ENCODE measurements around the gene MFAP4.

Gene MFAP4

DNA sequence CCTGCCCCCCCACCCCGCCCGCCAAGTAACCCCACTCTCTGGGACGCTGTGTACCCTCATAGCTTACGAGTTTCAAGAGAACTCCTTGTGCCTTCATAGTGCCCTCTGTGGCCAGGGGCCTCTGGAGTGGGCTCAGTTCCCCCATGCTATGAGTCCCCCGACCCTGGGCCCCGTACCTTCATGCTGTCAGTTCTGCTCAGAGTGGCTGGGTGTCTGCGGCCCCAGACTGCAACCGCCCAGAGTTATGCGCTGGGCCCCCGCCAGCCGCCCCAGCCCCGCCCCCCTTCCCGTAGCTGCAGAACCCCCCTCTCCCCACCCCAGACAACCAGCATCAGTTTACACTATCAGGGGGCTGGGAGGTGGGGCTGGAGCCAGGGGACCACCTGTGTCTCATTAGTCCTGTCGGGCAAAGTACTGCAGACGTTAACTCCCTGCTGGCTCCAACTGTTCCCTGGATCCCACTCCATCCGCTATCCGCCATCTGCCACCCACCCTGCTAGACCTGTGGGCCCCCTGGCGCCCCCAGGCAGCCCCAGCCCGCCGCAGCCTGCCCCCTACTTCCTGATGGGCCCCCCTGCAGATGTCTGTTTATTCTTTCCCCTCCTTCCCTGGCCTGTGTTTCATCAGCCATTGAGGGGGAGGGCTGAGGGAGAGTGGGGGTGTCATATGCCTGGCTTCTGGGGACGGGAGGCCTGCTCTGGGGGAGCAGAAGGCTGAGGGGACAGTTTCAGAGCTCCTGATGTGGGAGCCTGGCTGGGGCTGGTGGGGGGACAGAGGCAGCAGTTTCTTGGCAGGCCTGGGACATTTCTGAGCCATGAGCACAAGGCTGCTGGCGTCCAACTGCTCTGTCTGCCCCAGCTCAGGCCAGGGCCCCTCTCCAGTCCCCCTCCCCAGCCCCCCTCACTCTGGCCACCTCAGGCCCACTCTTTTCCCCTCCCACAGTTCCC, at the start of gene MFAP4 (continued):
- TF ChIP-seq ZNF391 (tag by site-specific recombination; IDR thresholded peaks at IDR 0.05; ENCODE audit: borderline replicate concordance, low read depth), result no peak
- TF ChIP-seq, protein P1, sequence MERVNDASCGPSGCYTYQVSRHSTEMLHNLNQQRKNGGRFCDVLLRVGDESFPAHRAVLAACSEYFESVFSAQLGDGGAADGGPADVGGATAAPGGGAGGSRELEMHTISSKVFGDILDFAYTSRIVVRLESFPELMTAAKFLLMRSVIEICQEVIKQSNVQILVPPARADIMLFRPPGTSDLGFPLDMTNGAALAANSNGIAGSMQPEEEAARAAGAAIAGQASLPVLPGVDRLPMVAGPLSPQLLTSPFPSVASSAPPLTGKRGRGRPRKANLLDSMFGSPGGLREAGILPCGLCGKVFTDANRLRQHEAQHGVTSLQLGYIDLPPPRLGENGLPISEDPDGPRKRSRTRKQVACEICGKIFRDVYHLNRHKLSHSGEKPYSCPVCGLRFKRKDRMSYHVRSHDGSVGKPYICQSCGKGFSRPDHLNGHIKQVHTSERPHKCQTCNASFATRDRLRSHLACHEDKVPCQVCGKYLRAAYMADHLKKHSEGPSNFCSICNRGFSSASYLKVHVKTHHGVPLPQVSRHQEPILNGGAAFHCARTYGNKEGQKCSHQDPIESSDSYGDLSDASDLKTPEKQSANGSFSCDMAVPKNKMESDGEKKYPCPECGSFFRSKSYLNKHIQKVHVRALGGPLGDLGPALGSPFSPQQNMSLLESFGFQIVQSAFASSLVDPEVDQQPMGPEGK (tag by site-specific recombination; IDR thresholded peaks at IDR 0.05), result peak; percentile 70
- TF ChIP-seq ZNF274 (IDR thresholded peaks at IDR 0.05; ENCODE audit: low read length), result no peak
- TF ChIP-seq ZNF274 (tag by site-specific recombination; IDR thresholded peaks at IDR 0.05; ENCODE audit: borderline replicate concordance), result no peak
- TF ChIP-seq ZNF473 (tag by site-specific recombination; IDR thresholded peaks at IDR 0.05), result 0 out of 2 replicates have a peak, but pooled peaks have one; percentile 18
- TF ChIP-seq ZNF610 (tag by site-specific recombination; IDR thresholded peaks at IDR 0.05; ENCODE audit: borderline replicate concordance), result no peak
- TF ChIP-seq ZNF223 (tag by site-specific recombination; IDR thresholded peaks at IDR 0.05), result no peak
- TF ChIP-seq, protein P2, sequence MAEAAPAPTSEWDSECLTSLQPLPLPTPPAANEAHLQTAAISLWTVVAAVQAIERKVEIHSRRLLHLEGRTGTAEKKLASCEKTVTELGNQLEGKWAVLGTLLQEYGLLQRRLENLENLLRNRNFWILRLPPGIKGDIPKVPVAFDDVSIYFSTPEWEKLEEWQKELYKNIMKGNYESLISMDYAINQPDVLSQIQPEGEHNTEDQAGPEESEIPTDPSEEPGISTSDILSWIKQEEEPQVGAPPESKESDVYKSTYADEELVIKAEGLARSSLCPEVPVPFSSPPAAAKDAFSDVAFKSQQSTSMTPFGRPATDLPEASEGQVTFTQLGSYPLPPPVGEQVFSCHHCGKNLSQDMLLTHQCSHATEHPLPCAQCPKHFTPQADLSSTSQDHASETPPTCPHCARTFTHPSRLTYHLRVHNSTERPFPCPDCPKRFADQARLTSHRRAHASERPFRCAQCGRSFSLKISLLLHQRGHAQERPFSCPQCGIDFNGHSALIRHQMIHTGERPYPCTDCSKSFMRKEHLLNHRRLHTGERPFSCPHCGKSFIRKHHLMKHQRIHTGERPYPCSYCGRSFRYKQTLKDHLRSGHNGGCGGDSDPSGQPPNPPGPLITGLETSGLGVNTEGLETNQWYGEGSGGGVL (tag by site-specific recombination; IDR thresholded peaks at IDR 0.05), result peak; percentile 99
- no peak for TF ChIP-seq ZBTB7A (tag by site-specific recombination; IDR thresholded peaks at IDR 0.05; ENCODE audit: low read depth)
- no peak for TF ChIP-seq GFI1B (tag by site-specific recombination; IDR thresholded peaks at IDR 0.05)
- TF ChIP-seq ZNF214 (tag by site-specific recombination; IDR thresholded peaks at IDR 0.05; ENCODE audit: borderline replicate concordance), result no peak
- peak; percentile 49; the same call in 1 of the 2 replicates for TF ChIP-seq ZSCAN30 (tag by site-specific recombination; IDR thresholded peaks at IDR 0.05)
- TF ChIP-seq, protein P3, sequence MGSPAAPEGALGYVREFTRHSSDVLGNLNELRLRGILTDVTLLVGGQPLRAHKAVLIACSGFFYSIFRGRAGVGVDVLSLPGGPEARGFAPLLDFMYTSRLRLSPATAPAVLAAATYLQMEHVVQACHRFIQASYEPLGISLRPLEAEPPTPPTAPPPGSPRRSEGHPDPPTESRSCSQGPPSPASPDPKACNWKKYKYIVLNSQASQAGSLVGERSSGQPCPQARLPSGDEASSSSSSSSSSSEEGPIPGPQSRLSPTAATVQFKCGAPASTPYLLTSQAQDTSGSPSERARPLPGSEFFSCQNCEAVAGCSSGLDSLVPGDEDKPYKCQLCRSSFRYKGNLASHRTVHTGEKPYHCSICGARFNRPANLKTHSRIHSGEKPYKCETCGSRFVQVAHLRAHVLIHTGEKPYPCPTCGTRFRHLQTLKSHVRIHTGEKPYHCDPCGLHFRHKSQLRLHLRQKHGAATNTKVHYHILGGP (tag by site-specific recombination; IDR thresholded peaks at IDR 0.05), result no peak
- TF ChIP-seq, protein P4, sequence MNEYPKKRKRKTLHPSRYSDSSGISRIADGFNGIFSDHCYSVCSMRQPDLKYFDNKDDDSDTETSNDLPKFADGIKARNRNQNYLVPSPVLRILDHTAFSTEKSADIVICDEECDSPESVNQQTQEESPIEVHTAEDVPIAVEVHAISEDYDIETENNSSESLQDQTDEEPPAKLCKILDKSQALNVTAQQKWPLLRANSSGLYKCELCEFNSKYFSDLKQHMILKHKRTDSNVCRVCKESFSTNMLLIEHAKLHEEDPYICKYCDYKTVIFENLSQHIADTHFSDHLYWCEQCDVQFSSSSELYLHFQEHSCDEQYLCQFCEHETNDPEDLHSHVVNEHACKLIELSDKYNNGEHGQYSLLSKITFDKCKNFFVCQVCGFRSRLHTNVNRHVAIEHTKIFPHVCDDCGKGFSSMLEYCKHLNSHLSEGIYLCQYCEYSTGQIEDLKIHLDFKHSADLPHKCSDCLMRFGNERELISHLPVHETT (tag by site-specific recombination; IDR thresholded peaks at IDR 0.05), result no peak
- peak; percentile 65; the same call in 1 of the 2 replicates for TF ChIP-seq ZBTB8A (tag by site-specific recombination; IDR thresholded peaks at IDR 0.05)
- TF ChIP-seq ZSCAN23 (tag by site-specific recombination; IDR thresholded peaks at IDR 0.05), result no peak
- TF ChIP-seq ZNF654 (tag by site-specific recombination; IDR thresholded peaks at IDR 0.05; ENCODE audit: low read depth), result no peak
- peak; percentile 75 for TF ChIP-seq SCRT2 (tag by site-specific recombination; IDR thresholded peaks at IDR 0.05)
- no peak for TF ChIP-seq ZNF548 (tag by site-specific recombination; IDR thresholded peaks at IDR 0.05)
- peak; percentile 89 for TF ChIP-seq IKZF3 (tag by site-specific recombination; IDR thresholded peaks at IDR 0.05)
- no peak for TF ChIP-seq SP2 (tag by site-specific recombination; IDR thresholded peaks at IDR 0.05)
- TF ChIP-seq, protein P5, sequence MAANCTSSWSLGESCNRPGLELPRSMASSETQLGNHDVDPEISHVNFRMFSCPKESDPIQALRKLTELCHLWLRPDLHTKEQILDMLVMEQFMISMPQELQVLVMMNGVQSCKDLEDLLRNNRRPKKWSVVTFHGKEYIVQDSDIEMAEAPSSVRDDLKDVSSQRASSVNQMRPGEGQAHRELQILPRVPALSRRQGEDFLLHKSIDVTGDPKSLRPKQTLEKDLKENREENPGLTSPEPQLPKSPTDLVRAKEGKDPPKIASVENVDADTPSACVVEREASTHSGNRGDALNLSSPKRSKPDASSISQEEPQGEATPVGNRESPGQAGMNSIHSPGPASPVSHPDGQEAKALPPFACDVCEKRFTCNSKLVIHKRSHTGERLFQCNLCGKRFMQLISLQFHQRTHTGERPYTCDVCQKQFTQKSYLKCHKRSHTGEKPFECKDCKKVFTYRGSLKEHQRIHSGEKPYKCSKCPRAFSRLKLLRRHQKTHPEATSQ (tag by site-specific recombination; IDR thresholded peaks at IDR 0.05), result no peak
- TF ChIP-seq ZNF266 (tag by site-specific recombination; IDR thresholded peaks at IDR 0.05; ENCODE audit: low read depth), result no peak
- no peak for TF ChIP-seq ZXDB (tag by site-specific recombination; IDR thresholded peaks at IDR 0.05)
- TF ChIP-seq BCL11A (tag by site-specific recombination; IDR thresholded peaks at IDR 0.05; ENCODE audit: low read depth), result no peak
- TF ChIP-seq ZNF677 (tag by site-specific recombination; IDR thresholded peaks at IDR 0.05), result no peak
- peak; percentile 55 for TF ChIP-seq ZBTB48 (tag by site-specific recombination; IDR thresholded peaks at IDR 0.05)
- no peak for TF ChIP-seq ZNF239 (tag by site-specific recombination; IDR thresholded peaks at IDR 0.05)
- TF ChIP-seq MZF1 (tag by site-specific recombination; IDR thresholded peaks at IDR 0.05; ENCODE audit: borderline replicate concordance), result no peak
- TF ChIP-seq, protein P6, sequence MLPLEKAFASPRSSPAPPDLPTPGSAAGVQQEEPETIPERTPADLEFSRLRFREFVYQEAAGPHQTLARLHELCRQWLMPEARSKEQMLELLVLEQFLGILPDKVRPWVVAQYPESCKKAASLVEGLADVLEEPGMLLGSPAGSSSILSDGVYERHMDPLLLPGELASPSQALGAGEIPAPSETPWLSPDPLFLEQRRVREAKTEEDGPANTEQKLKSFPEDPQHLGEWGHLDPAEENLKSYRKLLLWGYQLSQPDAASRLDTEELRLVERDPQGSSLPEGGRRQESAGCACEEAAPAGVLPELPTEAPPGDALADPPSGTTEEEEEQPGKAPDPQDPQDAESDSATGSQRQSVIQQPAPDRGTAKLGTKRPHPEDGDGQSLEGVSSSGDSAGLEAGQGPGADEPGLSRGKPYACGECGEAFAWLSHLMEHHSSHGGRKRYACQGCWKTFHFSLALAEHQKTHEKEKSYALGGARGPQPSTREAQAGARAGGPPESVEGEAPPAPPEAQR (tag by site-specific recombination; IDR thresholded peaks at IDR 0.05), result no peak
- TF ChIP-seq ZNF423 (tag by site-specific recombination; IDR thresholded peaks at IDR 0.05), result peak; percentile 62; the same call in 1 of the 2 replicates
